OCI-LY1 (cell line): Measurements from ENCODE around the gene PTPN3.

ENCODE experiments used
- H2AFZ ChIP-seq: fragments of 200-600 bp; sonication (generic), shearing (Covaris generic); 2 replicates; pipeline ENCODE4 v1.6.0; 2014; ENCODE audit warnings: antibody characterized with exemption, mild to moderate bottlenecking, low read length
- H3F3A ChIP-seq: fragments of 200-600 bp; sonication (generic), shearing (Covaris generic); 2 replicates; pipeline ENCODE4 v1.6.0; 2014; ENCODE audit warnings: mild to moderate bottlenecking, antibody characterized with exemption, low read length, moderate library complexity; ENCODE audit not compliant: insufficient read depth
- H3K27ac ChIP-seq: fragments of 200-600 bp; sonication (generic); 2 replicates; pipeline ENCODE4 v1.5.1; 2014; ENCODE audit warnings: low read length, mixed run types, mild to moderate bottlenecking, low read depth; ENCODE audit not compliant: poor library complexity, severe bottlenecking
- H3K27me3 ChIP-seq: fragments of 200-600 bp; sonication (generic); 2 replicates; pipeline ENCODE4 v1.6.0; 2014; ENCODE audit warnings: antibody characterized with exemption, mild to moderate bottlenecking, low read length, moderate library complexity; ENCODE audit not compliant: insufficient read depth
- H3K36me3 ChIP-seq: fragments of 200-600 bp; sonication (generic); 2 replicates; pipeline ENCODE4 v1.6.1; 2014; ENCODE audit warnings: mild to moderate bottlenecking, antibody characterized with exemption, low read length, moderate library complexity, mixed read lengths; ENCODE audit not compliant: insufficient read depth
- H3K4me1 ChIP-seq: fragments of 200-600 bp; sonication (generic); 2 replicates; pipeline ENCODE4 v1.5.1; 2014; ENCODE audit warnings: mild to moderate bottlenecking, low read length, moderate library complexity; ENCODE audit not compliant: insufficient read depth, severe bottlenecking
- H3K4me2 ChIP-seq: fragments of 200-600 bp; sonication (generic), shearing (Covaris generic); 2 replicates; pipeline ENCODE4 v1.6.1; 2014; ENCODE audit warnings: low read length
- H3K4me3 ChIP-seq: fragments of 200-600 bp; sonication (generic); 2 replicates; pipeline ENCODE4 v1.5.1; 2014; ENCODE audit warnings: low read length, low read depth, mild to moderate bottlenecking, mixed read lengths; ENCODE audit not compliant: poor library complexity, severe bottlenecking
- H3K79me2 ChIP-seq: fragments of 200-600 bp; shearing (Covaris generic); 2 replicates; pipeline ENCODE4 v1.6.1; 2016; ENCODE audit warnings: mixed run types, low read length, mixed read lengths; ENCODE audit not compliant: insufficient read depth
- H3K9ac ChIP-seq: fragments of 200-600 bp; sonication (generic), shearing (Covaris generic); 2 replicates; pipeline ENCODE4 v1.6.1; 2014; ENCODE audit warnings: mild to moderate bottlenecking, low read length, mixed read lengths
- H3K9me2 ChIP-seq: fragments of 200-600 bp; sonication (generic), shearing (Covaris generic); 2 replicates; pipeline ENCODE4 v1.6.1; 2014; ENCODE audit warnings: low read depth, mild to moderate bottlenecking, low read length, mixed read lengths
- H3K9me3 ChIP-seq: fragments of 200-600 bp; shearing (Covaris generic); 2 replicates; pipeline ENCODE4 v1.6.1; 2014; ENCODE audit warnings: low read length, mixed read lengths
- H4K20me1 ChIP-seq: fragments of 200-600 bp; sonication (generic), shearing (Covaris generic); 2 replicates; pipeline ENCODE4 v1.6.0; 2016; ENCODE audit warnings: mild to moderate bottlenecking, low read length; ENCODE audit not compliant: insufficient read depth
- CTCF ChIP-seq: fragments of 200-600 bp; sonication (generic), shearing (Covaris generic); IDR thresholded peaks from 2 replicates; pipeline ENCODE4 v1.5.1; 2017; ENCODE audit warnings: mild to moderate bottlenecking, antibody characterized with exemption, low read length, moderate library complexity, mixed read lengths
- EZH2 ChIP-seq: fragments of 200-600 bp; sonication (generic), shearing (Covaris generic); IDR thresholded peaks from 2 replicates; pipeline ENCODE4 v1.8.0; 2017; ENCODE audit warnings: borderline replicate concordance, mixed run types, mild to moderate bottlenecking, antibody characterized with exemption, low read length, moderate library complexity, mixed read lengths

The PTPN3 gene

DNA sequence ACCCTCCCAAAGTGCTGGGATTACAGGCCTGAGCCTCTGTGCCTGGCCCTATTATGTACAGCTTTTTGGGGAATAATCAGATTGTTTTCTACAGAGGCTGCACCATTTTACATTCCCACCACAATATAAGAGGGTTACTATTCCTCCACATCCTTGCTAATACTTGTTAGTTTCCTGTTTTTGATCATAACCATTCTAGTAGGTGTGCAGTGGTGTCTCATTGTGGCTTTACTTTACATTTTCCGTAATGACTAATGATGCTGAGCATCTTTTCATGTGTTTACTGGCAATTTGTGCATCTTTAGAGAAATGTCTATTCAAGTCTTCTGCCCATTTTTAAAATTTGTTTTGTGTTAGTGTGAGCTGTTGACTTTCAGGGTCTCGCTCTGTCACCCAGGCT lies 18.3 kb downstream of the PTPN3 start:
- no peaks in the 10 kb centered on the region for H3K9me2 ChIP-seq
- no peaks in the 10 kb centered on the region for H3F3A ChIP-seq
- H3K27ac ChIP-seq, result no peak overlapping the region
- no peak overlapping the region for H2AFZ ChIP-seq
- no peaks in the 10 kb centered on the region for H4K20me1 ChIP-seq
- no peaks in the 10 kb centered on the region for H3K4me1 ChIP-seq
- H3K36me3 ChIP-seq, result no peaks in the 10 kb centered on the region
- H3K4me3 ChIP-seq, result no peak overlapping the region
- H3K79me2 ChIP-seq, result no peaks in the 10 kb centered on the region
- H3K9me3 ChIP-seq, result no peaks in the 10 kb centered on the region
- no peak overlapping the region for H3K4me2 ChIP-seq
- H3K27me3 ChIP-seq, result no peaks in the 10 kb centered on the region; the same call in none of the 2 replicates
- TF ChIP-seq CTCF, result no peak
- no peak overlapping the region for H3K9ac ChIP-seq

DNA sequence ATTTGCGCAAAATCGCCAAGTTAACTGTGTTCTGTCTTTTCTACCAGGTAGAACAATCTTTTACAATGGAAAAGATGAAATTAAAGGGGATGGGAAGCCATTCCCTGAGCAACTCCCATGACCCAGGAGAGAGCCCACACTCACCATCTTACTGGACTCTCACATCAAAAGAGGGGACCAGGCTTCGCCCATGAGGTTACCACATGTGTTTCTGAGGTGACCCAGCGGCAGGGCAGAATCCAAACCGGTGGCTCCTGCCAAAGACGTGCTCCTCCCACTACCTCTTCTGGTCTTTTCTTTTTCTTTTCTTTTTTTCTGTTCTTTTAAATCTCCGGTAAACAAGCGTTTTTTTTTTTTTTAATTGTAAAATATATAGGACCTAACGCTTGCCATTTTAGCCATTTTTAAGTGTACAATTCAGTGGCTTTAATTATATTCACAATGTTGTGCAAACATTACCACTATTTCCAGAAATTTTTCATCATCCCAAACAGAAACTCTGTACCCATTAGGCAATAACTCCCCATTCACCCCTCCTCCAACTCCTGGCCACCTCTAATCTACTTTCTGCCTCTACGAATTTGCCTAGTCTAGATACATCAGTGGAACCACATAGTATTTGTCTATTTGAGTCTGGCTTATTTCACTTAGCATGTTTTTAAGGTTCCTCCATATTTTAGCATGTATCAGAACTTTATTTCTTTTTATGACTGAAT lies 19.3 kb downstream of the PTPN3 start:
- Histone ChIP-seq H4K20me1 (no peaks in the 10 kb centered on the region), H3K27me3 (no peaks in the 10 kb centered on the region; the same call in none of the 2 replicates), H3K27ac (no peak overlapping the region), H3K4me1 (no peaks in the 10 kb centered on the region), H3F3A (no peaks in the 10 kb centered on the region), H3K9me3 (no peaks in the 10 kb centered on the region), H3K79me2 (no peaks in the 10 kb centered on the region), H3K4me2 (no peak overlapping the region), H2AFZ (no peak overlapping the region), H3K36me3 (no peaks in the 10 kb centered on the region), H3K9me2 (no peaks in the 10 kb centered on the region), H3K9ac (no peak overlapping the region), H3K4me3 (no peak overlapping the region)
- TF ChIP-seq CTCF, result no peak
- TF ChIP-seq EZH2, result no peak

GRCh38 chr9:109478051-109478563 lies 20.0 kb downstream of the PTPN3 start:
- Histone ChIP-seq H4K20me1 (no peaks in the 10 kb centered on the region), H3K4me2 (no peak overlapping the region), H3K9me3 (no peaks in the 10 kb centered on the region), H2AFZ (no peak overlapping the region), H3K27ac (no peak overlapping the region), H3K27me3 (no peaks in the 10 kb centered on the region; the same call in none of the 2 replicates), H3F3A (no peaks in the 10 kb centered on the region), H3K4me3 (no peak overlapping the region), H3K36me3 (no peaks in the 10 kb centered on the region), H3K79me2 (no peaks in the 10 kb centered on the region), H3K4me1 (no peaks in the 10 kb centered on the region), H3K9me2 (no peaks in the 10 kb centered on the region), H3K9ac (no peak overlapping the region)
- TF ChIP-seq CTCF, result no peak
- TF ChIP-seq EZH2, result no peak
